OCI-LY3 (cell line): ENCODE results near the gene FGF2.
A peak's percentile ranks its signal among the peaks of the same experiment; 100 is the strongest.

Experiments
- H2AFZ ChIP-seq: fragments of 200-600, 300-600 bp; shearing (Covaris generic); 2 replicates; pipeline ENCODE4 v1.6.0; 2014; ENCODE audit warnings: antibody characterized with exemption, low read depth, low read length
- H3K27ac ChIP-seq: fragments of 200-600, 300-600 bp; sonication (generic); 2 replicates; pipeline ENCODE4 v1.5.1; 2014; ENCODE audit warnings: mild to moderate bottlenecking, low read length, moderate library complexity, mixed read lengths
- H3K27me3 ChIP-seq: fragments of 200-600, 300-600 bp; sonication (generic); 2 replicates; pipeline ENCODE4 v1.6.1; 2014; ENCODE audit warnings: low read depth, low read length, mixed read lengths
- H3K36me3 ChIP-seq: fragments of 200-600, 300-600 bp; sonication (generic); replicated peaks from 2 replicates; pipeline ENCODE3; 2014; ENCODE audit warnings: low read depth, low read length, mixed read lengths
- H3K4me1 ChIP-seq: fragments of 300-600, 200-600 bp; sonication (generic); 2 replicates; pipeline ENCODE4 v1.6.1; 2014; ENCODE audit warnings: low read length, mixed read lengths
- H3K4me2 ChIP-seq: fragments of 200-600, 300-600 bp; sonication (generic); 2 replicates; pipeline ENCODE4 v1.6.1; 2014; ENCODE audit warnings: low read length, mixed read lengths
- H3K4me3 ChIP-seq: fragments of 300-600, 200-600 bp; sonication (generic); 2 replicates; pipeline ENCODE4 v1.5.1; 2014; ENCODE audit warnings: antibody characterized with exemption, mild to moderate bottlenecking, low read length, moderate library complexity
- H3K79me2 ChIP-seq: fragments of 300-600, 200-600 bp; shearing (Covaris generic); 2 replicates; pipeline ENCODE4 v1.6.1; 2014; ENCODE audit warnings: mild to moderate bottlenecking, low read length, mixed read lengths
- H3K9ac ChIP-seq: fragments of 300-600, 200-600 bp; shearing (Covaris generic); 2 replicates; pipeline ENCODE4 v1.6.0; 2014; ENCODE audit warnings: mild to moderate bottlenecking, low read length, moderate library complexity
- H3K9me3 ChIP-seq: fragments of 200-600, 300-600 bp; shearing (Covaris generic); 2 replicates; pipeline ENCODE4 v1.6.1; 2014; ENCODE audit warnings: low read length, mixed read lengths; ENCODE audit not compliant: insufficient read depth
- H4K20me1 ChIP-seq: fragments of 200-600, 300-600 bp; sonication (generic); 2 replicates; pipeline ENCODE4 v1.6.1; 2016; ENCODE audit warnings: low read length, mixed read lengths; ENCODE audit not compliant: insufficient read depth
- EZH2phosphoT487 ChIP-seq: fragments of 200-600 bp; shearing (Covaris generic); IDR thresholded peaks from 2 replicates; pipeline ENCODE4 v1.6.1; 2018; ENCODE audit warnings: antibody characterized with exemption, mixed run types, low read depth
- TF ChIP-seq, protein P1 (sequence below): fragments of 200-600, 300-600 bp; sonication (generic); IDR thresholded peaks from 2 replicates; pipeline ENCODE4 v1.5.1; 2014; ENCODE audit warnings: antibody characterized with exemption, low read length, low read depth

FGF2 gene

DNA sequence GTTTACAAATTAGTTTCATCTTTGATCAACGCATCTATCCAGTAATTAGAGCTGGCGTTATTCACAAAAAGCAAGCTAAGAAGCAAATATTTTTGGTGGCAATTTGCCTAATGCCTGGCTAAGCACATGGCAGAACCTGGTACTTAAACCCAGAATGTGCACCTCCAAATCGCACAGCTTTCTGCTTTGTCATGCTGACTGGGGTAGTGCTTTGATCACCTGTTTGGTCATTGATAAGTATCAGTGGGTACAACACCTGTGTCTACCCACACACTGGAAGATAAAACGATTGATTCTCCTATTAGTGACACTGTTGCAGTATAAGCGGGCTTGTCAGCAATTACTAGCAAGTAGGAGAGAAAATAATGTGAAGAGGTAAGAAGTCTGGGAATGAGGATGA lies 93.8 kb downstream of the FGF2 start:
- Histone ChIP-seq H3K79me2 (peaks cover 25% of the 10 kb centered on the region), H3K9ac (no peak overlapping the region), H3K27me3 (no peaks in the 10 kb centered on the region), H3K27ac (no peak overlapping the region), H3K36me3 (no peaks in the 10 kb centered on the region), H3K4me1 (peaks cover 9% of the 10 kb centered on the region), H3K4me3 (no peak overlapping the region), H3K9me3 (no peaks in the 10 kb centered on the region), H3K4me2 (no peak overlapping the region), H2AFZ (no peak overlapping the region), H4K20me1 (no peaks in the 10 kb centered on the region)
- TF ChIP-seq, protein P1, sequence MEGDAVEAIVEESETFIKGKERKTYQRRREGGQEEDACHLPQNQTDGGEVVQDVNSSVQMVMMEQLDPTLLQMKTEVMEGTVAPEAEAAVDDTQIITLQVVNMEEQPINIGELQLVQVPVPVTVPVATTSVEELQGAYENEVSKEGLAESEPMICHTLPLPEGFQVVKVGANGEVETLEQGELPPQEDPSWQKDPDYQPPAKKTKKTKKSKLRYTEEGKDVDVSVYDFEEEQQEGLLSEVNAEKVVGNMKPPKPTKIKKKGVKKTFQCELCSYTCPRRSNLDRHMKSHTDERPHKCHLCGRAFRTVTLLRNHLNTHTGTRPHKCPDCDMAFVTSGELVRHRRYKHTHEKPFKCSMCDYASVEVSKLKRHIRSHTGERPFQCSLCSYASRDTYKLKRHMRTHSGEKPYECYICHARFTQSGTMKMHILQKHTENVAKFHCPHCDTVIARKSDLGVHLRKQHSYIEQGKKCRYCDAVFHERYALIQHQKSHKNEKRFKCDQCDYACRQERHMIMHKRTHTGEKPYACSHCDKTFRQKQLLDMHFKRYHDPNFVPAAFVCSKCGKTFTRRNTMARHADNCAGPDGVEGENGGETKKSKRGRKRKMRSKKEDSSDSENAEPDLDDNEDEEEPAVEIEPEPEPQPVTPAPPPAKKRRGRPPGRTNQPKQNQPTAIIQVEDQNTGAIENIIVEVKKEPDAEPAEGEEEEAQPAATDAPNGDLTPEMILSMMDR, result no peak
- TF ChIP-seq EZH2phosphoT487, result no peak

DNA sequence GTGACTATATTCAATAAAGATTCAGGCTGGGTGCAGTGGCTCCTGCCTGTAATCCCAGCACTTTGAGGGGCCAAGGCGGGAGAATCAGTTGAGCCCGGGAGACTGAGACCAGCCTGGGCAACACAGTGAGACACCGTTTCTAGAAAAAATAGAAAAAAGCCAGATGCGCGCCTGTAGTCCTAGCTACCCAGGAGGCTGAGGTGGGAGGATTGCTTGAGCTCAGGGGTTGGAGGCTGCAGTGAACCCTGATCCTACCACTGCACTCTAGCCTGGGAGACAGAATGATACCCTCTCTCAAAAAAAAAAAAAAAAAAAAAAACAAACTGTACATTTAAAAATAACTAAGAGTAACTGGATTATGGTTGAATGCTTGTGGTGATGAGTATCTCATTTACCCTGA lies 94.7 kb downstream of the FGF2 start:
- Histone ChIP-seq H3K4me3 (peak overlapping the region; percentile 97), H2AFZ (no peak overlapping the region), H3K9ac (peak overlapping the region; percentile 88; the same call in 1 of the 2 replicates), H4K20me1 (no peaks in the 10 kb centered on the region), H3K36me3 (no peaks in the 10 kb centered on the region), H3K4me2 (peak overlapping the region; percentile 85), H3K27me3 (no peaks in the 10 kb centered on the region), H3K4me1 (peaks cover 9% of the 10 kb centered on the region), H3K27ac (no peak overlapping the region), H3K9me3 (no peaks in the 10 kb centered on the region), H3K79me2 (peaks cover 31% of the 10 kb centered on the region)
- no peak for TF ChIP-seq EZH2phosphoT487
- TF ChIP-seq, protein P1, result no peak

DNA sequence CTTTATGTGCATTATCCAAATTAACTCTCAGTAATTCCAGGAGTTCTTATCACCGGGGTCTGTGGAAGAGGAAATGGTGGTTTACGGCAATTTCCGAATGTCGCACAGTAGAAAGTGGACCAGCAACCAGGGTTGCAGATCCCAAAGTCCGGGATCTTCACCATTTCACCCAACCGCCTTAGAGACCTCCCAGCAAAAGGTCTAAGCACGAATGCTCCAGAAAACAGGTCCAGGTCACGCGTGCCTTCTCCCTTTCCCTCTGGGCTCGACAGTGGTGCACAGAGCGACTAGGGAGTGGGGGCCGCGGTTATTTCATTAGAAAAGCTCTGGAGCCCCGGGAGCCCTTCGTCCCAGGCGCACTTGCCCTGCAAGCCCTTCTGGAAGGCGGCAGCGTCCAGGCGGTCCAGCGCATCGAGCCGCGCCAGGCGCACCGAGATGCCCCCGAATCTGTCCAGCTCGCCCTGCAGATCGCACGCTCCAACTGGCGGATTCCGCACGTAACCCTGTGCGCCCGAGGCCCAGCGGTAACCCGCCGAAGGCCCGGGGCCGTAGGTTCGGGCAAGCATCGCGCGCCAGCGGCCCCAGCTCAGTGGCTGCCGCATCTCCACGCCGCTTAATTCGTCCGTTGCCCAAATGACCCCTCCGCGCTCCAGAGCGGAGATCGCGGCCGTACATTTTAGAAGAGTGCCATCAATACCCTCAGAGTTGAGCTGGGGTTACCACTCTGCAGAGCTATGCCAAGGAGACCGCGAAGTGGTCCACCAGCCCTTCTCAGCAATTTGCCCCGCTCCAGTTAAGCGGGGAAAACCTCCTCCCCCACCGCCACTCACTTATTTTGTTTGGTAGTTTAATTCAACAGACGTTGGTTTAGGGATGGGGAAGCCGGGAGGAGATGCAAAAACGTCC lies 95.6 kb downstream of the FGF2 start, which contains the start of gene NUDT6:
Gene NUDT6, minus strand, starts transcription at position 627 of the 906 bp plus-strand sequence. Its CDS starts 25 bp downstream, at position 602.
- Histone ChIP-seq H3K79me2 (peaks cover 36% of the 10 kb centered on the region), H4K20me1 (no peaks in the 10 kb centered on the region), H3K4me1 (peaks cover 9% of the 10 kb centered on the region), H3K36me3 (no peaks in the 10 kb centered on the region), H2AFZ (peak within 1 kb of the TSS; percentile 99), H3K27me3 (no peaks in the 10 kb centered on the region), H3K9ac (peak within 1 kb of the TSS; percentile 88), H3K27ac (peak within 1 kb of the TSS; percentile 85), H3K9me3 (no peaks in the 10 kb centered on the region), H3K4me3 (peak within 1 kb of the TSS; percentile 97), H3K4me2 (peak within 1 kb of the TSS; percentile 85)
- TF ChIP-seq EZH2phosphoT487, result no peak
- TF ChIP-seq, protein P1, result no peak

- Histone ChIP-seq H3K4me2 (peak overlapping the region; percentile 85), H3K27ac (peak overlapping the region; percentile 85), H3K4me3 (peak overlapping the region; percentile 97), H2AFZ (peak overlapping the region; percentile 99), H3K36me3 (no peaks in the 10 kb centered on the region), H3K9me3 (no peaks in the 10 kb centered on the region), H3K27me3 (no peaks in the 10 kb centered on the region), H4K20me1 (no peaks in the 10 kb centered on the region), H3K9ac (peak overlapping the region; percentile 88), H3K79me2 (peaks cover 36% of the 10 kb centered on the region), H3K4me1 (peaks cover 9% of the 10 kb centered on the region)
- TF ChIP-seq EZH2phosphoT487, result no peak
- TF ChIP-seq, protein P1, result no peak
Measured at GRCh38 chr4:122922877-122923511, 96.4 kb downstream of the FGF2 start.
